ENCODE results near the gene SMURF1. TPM values are rescaled to one million over a fixed set of nuclear protein-coding genes. Genes with fewer than 3 reads are reported as not detected.

SMURF1 gene
- total RNA-seq, 1 donor from 2014 or later, result 12.1 TPM

GRCh38 chr7:98990356-98990755, 153.6 kb downstream of the SMURF1 start:
- no peak for DNase-seq (ENCODE audit: low read depth in 2 of 2)

- no peak for DNase-seq (ENCODE audit: low read depth in 2 of 2)
Measured at GRCh38 chr7:98988641-98989040, 155.3 kb downstream of the SMURF1 start.

DNA sequence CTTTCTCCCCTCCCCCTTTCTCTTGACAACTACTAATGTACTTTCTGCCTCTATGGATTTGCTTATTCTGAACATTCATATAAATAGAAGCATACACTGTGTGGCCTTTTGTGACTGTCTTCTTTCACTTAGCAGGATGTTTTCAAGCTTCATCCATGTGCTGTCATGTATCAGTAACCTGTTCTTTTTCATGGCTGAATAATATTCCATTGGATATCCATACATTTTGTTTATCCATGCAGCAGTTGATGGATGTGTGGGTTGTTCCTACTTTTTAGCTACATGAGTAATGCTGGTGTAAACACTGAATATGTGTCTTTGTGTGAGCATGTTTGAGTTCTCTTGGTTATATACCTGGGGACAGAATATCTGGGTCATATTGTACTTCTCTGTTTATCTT, 158.0 kb downstream of the SMURF1 start:
- no peak for DNase-seq (ENCODE audit: low read depth in 2 of 2)

DNA sequence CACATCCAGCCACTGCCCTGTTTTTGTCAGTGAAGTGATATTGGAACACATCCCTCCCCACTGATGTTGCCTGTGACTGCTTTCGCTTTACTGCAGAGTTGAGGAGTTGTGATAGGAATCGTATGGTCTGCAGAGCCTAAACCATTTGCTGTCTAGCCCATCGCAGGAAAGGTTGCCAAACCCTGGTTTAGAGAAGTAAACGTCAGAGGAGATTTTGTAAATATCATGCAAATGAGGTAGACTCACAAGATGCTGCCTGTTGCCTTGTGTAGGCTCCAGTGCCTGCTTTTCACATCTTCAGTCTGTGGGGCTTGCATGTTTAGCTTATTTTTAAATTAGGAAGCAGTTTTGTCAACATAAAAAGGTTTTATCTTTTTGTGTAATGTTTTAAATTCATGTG, 158.5 kb downstream of the SMURF1 start:
- DNase-seq (ENCODE audit: low read depth in 2 of 2), result no peak

DNA sequence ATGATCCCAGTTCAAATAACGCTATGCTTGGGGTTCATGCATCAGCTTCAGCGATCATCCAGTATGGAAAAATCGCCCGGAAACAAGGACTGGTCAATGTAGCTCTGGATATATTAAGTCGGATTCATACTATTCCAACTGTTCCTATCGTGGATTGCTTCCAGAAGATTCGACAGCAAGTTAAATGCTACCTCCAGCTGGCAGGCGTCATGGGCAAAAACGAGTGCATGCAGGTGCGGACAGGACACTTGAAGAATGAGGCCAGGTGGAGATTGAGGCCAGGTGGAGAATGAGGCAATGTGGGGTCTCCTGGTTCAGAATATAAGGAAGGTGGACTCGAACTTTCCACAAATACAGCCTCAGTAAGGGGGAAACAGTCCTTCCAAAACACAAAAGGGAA, 159.8 kb downstream of the SMURF1 start:
- DNase-seq (ENCODE audit: low read depth in 2 of 2), result no peak

DNA sequence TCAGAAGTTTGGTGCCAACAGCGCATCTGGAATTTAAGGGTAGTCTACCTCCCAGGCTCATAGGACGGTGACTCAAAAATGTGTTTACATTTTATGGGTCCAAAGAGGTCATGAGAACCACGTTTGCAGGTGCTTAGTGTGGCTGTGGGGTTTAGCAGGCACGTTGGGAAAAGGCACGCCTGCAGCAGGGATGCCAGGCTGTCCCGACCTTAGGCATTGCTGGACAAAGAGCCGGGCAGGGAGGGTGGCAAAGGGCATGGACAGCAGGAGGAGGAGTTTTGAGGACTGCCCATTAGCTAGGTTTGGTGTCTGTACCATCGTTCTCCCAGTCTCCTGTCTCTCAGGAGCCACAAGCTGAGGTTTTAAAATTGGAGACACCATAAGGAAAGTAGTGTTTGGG, 161.2 kb downstream of the SMURF1 start:
- no peak for DNase-seq (ENCODE audit: low read depth in 2 of 2)

GRCh38 chr7:98981701-98982100, 162.2 kb downstream of the SMURF1 start:
- DNase-seq (ENCODE audit: low read depth in 2 of 2), result no peak

- no peak for DNase-seq (ENCODE audit: low read depth in 2 of 2)
Measured at GRCh38 chr7:98978672-98979071, 165.2 kb downstream of the SMURF1 start.

Other genes starting within 250 kb of the SMURF1 start
- not detected in 2 replicates for gene KPNA7, start 64.0 kb upstream of the SMURF1 start, total RNA-seq
- gene MYH16, start 128.7 kb upstream of the SMURF1 start, total RNA-seq, result under 0.01 and 0.13 TPM in 2 replicates
- gene ARPC1A, start 181.8 kb upstream of the SMURF1 start, total RNA-seq, result 164 and 185 TPM in 2 replicates
- 477 and 516 TPM in 2 replicates for gene ARPC1B, start 230.6 kb upstream of the SMURF1 start, total RNA-seq